ENCODE data around the gene THBS2. TPM values are rescaled to one million over a fixed set of nuclear protein-coding genes. Genes with fewer than 3 reads are reported as not detected.
"Not testable (repeated sequence)": the region's sequence is repeated elsewhere in the genome, so short reads cannot be mapped to it uniquely, and the experiment has no call there.

The THBS2 gene
- total RNA-seq, 1 donor from 2014 or later = not detected

DNA sequence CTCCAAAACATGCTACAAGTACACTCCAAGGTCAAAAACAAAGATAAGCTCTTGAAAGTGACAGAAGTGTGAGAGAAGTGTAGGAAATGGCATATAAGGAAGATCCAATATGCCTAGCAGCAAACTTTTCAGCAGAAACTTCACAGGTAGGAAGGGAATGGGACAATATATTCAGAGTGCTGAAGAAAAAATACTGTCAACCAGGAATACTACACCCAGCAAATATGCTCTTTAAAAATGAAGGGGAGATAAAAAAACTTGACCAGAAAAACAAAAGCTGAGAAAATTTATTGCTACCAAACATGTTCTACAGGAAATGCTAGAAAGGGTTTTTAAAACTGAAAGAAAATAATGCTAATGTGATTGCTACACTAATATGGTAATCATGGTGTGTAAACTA lies 46.2 kb downstream of the THBS2 start:
- peaks cover 11% of the 10 kb centered on the region for H3K27me3 Mint-ChIP-seq (ENCODE audit: low read depth)

DNA sequence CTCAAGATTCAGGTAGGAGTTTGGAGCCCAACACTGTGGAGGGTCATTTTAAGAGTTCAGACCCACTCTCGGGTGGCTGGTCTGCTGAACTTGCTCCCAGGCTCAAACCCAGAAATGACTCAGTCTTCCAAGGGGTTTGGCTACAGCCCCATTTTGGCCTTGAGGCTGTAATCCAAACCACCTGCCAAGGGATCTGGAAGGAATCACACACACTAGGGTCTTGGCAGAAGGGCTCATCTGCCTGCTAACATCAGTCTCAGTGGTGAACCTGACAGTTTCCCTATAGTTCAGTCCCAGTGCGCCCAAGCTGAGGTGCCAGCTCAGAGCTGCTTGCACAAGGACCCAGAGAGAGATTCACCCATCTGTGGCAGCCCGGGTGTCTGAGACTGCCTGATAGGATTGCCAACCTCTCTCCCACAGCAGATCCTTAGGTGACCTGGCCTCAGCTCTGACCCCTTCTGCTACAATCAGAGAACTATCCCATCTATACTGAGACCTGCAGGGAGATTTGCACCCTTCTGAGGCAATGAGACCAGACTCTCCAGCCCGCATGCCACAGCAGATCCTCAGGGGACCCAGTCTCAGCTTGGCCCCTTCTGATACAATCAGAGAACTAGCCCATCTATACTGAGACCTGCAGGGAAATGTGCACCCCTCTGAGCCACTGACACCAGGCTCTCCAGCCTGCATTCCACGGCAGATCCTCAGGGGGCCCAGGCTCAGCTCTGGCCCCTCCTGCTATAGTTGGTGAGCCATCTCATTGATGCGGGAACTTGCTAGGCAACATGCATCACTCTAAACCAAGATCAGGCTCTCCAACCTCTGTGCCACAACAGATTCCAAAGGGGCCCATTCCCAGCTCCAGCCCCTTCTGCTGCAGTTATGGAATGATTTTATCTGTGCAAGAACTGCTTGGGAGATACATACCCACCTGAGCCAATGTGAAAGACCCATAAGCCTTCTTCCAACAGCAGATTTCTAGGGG lies 48.2 kb downstream of the THBS2 start:
- Mint-ChIP-seq H3K9me3 (peaks cover 35% of the 10 kb centered on the region), H3K27me3 (ENCODE audit: low read depth) (peaks cover 11% of the 10 kb centered on the region), H3K4me3 (ENCODE audit: low read depth) (no peak overlapping the region), H3K36me3 (ENCODE audit: low read depth) (peaks cover 6% of the 10 kb centered on the region), H3K4me1 (ENCODE audit: low read depth) (peaks cover 11% of the 10 kb centered on the region), H3K27ac (no peak overlapping the region)
- no peak for DNase-seq (ENCODE audit: low spot score)
- intact Hi-C loops (cut with micrococcal nuclease) = no loop called here

More for the DNA sequence above, 46.2 kb downstream of the THBS2 start:
- intact Hi-C loops (cut with micrococcal nuclease) = no loop called here
- Mint-ChIP-seq H3K4me3 (ENCODE audit: low read depth) (no peak overlapping the region), H3K4me1 (ENCODE audit: low read depth) (peaks cover 20% of the 10 kb centered on the region), H3K9me3 (peaks cover 44% of the 10 kb centered on the region), H3K27ac (no peak overlapping the region), H3K36me3 (ENCODE audit: low read depth) (peaks cover 14% of the 10 kb centered on the region)
- DNase-seq (ENCODE audit: low spot score) = no peak

DNA sequence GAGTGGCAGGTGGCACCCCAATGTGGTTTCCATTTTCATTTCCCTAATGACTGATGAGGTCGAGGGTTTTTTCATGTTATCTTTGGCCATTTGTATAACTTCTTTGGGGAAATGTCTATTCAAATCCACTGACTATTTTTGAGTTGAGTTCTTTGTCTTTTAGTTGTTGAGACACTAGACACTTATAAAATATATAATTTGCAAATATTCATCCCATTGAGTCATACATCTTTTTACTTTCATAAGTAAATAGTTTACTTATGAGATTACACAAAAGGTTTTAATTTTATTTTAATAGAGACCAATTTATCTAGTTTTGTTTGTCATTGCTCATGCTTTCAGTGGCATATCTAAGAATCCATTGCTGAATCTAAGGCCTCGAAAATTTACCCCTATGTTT lies 49.5 kb downstream of the THBS2 start:
- DNase-seq (ENCODE audit: low spot score) = no peak
- Mint-ChIP-seq H3K27me3 (ENCODE audit: low read depth) (peaks cover 11% of the 10 kb centered on the region), H3K9me3 (peaks cover 28% of the 10 kb centered on the region), H3K4me1 (ENCODE audit: low read depth) (peaks cover 8% of the 10 kb centered on the region), H3K4me3 (ENCODE audit: low read depth) (no peak overlapping the region), H3K27ac (no peak overlapping the region), H3K36me3 (ENCODE audit: low read depth) (peaks cover 6% of the 10 kb centered on the region)
- intact Hi-C loops (cut with micrococcal nuclease) = no loop called here

DNA sequence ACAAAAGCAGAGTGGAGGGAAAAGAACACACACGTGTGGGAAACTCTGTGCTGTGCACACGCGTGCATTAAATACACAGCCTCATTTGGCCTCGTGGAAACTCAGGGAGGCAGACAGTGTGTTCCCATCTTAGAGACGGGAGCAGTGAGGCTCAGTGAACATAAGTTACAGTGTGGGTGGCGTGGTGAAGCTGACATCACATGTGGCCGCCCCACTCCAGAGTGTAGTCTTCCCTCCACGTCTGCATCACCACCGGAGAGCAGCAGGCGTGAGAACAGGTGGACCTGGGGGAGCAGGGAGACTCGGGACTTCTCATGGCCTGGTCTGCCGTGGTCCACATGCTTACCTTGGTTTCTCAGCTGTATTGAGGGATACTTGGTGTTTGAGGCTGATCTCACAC lies 51.7 kb downstream of the THBS2 start:
- H3K9me3 Mint-ChIP-seq = peaks cover 11% of the 10 kb centered on the region
- no peak overlapping the region for H3K4me3 Mint-ChIP-seq (ENCODE audit: low read depth)
- H3K27me3 Mint-ChIP-seq (ENCODE audit: low read depth) = peaks cover 8% of the 10 kb centered on the region
- no peak overlapping the region for H3K27ac Mint-ChIP-seq
- intact Hi-C loops (cut with micrococcal nuclease) = no loop called here
- DNase-seq (ENCODE audit: low spot score) = no peak
- no peaks in the 10 kb centered on the region for H3K4me1 Mint-ChIP-seq (ENCODE audit: low read depth)
- H3K36me3 Mint-ChIP-seq (ENCODE audit: low read depth) = peaks cover 6% of the 10 kb centered on the region

DNA sequence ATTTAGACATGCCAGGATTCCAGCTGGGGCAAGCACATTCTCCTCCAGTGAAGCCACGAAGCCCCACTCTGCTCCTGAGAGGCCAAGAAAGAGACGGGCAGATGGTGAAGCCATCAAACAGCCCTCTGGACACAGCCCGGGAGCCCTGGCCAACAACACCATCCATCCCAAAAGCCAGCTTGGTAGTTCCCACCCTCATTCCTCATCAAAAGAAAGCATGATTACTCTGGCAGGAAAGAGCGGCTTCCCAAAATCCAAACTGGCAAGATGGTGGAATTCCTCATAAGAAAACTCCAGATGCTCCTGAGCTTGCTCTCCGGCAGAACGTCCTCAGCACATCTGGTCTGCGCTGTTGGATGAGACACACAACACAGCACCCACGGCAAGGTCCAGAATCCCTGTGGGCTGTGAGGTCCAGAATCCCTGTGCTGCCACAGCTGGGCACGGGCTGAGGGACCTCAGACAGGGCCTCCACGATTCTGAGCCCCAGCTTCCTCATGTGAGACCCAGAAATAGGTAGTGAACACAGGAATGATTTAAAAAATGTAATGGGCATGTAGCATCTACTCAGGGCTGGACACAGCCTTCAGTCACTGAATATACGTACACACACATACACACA lies 52.6 kb downstream of the THBS2 start:
- H3K4me3 Mint-ChIP-seq (ENCODE audit: low read depth) = no peak overlapping the region
- no peak overlapping the region for H3K27ac Mint-ChIP-seq
- intact Hi-C loops (cut with micrococcal nuclease) = no loop called here
- H3K9me3 Mint-ChIP-seq = peaks cover 4% of the 10 kb centered on the region
- no peak for DNase-seq (ENCODE audit: low spot score)
- H3K4me1 Mint-ChIP-seq (ENCODE audit: low read depth) = no peaks in the 10 kb centered on the region
- H3K27me3 Mint-ChIP-seq (ENCODE audit: low read depth) = peaks cover 2% of the 10 kb centered on the region
- no peaks in the 10 kb centered on the region for H3K36me3 Mint-ChIP-seq (ENCODE audit: low read depth)

DNA sequence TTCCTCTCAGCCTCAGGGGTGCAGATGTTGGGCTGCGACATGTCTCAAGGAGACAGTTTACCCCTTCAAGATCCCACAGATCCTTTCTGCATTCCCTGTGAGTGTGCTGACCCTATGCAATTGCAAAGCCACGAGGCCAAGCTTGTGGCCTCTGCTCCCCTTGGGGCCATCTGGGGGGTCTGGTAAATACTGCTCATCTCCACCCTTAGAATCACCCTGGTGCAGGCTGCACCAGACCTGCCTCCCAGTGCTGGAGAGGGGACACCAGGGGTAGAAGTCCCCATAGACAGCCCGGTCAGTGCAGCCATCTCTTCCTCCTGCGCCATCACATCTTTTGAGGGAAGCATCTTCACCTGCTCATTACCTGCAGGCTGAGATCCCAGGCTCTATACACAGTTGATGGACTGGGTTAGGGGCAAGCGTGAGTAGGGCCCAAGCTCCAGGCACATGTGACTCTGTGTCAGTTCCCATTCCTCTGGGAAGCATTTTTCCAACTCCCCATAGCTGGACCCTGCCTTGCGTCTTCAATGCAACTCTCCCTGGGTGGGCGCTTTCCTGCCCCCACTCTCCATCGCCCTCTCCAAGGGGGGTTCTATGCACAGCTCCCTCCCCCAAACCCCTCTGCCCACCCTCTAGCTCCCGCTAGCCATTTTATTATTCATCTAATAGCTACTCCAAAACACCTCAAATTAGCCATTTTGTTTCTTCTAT lies 53.9 kb downstream of the THBS2 start:
- DNase-seq (ENCODE audit: low spot score) = no peak

DNA sequence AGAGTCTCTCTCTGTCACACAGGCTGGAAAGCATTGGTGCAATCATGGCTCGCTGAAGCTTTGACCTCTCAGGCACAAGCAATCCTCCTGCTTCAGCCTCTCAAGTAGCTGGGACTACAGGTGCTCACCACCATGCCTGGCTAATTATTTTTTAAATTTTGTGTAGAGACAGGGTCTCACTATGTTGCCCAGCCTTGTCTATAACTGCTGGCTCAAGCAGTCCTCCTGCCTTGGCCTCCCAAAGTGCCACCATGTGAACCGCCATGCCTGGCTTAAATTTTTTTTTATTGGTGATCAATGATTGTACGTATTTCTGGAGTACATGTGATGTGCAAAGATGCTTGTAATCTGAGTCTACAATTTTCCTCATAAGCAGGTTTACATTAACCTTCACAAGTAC lies 54.8 kb downstream of the THBS2 start:
- H3K27ac Mint-ChIP-seq = no peak overlapping the region
- no peak for DNase-seq (ENCODE audit: low spot score)
- H3K9me3 Mint-ChIP-seq = no peaks in the 10 kb centered on the region
- H3K36me3 Mint-ChIP-seq (ENCODE audit: low read depth) = no peaks in the 10 kb centered on the region
- intact Hi-C loops (cut with micrococcal nuclease) = no loop called here
- no peak overlapping the region for H3K4me3 Mint-ChIP-seq (ENCODE audit: low read depth)
- no peaks in the 10 kb centered on the region for H3K27me3 Mint-ChIP-seq (ENCODE audit: low read depth)
- H3K4me1 Mint-ChIP-seq (ENCODE audit: low read depth) = no peaks in the 10 kb centered on the region

More for the DNA sequence above, 53.9 kb downstream of the THBS2 start:
- Mint-ChIP-seq H3K36me3 (ENCODE audit: low read depth) (no peaks in the 10 kb centered on the region), H3K4me1 (ENCODE audit: low read depth) (no peaks in the 10 kb centered on the region), H3K9me3 (no peaks in the 10 kb centered on the region), H3K4me3 (ENCODE audit: low read depth) (no peak overlapping the region), H3K27ac (no peak overlapping the region), H3K27me3 (ENCODE audit: low read depth) (peaks cover 2% of the 10 kb centered on the region)
- intact Hi-C loops (cut with micrococcal nuclease) = no loop called here

DNA sequence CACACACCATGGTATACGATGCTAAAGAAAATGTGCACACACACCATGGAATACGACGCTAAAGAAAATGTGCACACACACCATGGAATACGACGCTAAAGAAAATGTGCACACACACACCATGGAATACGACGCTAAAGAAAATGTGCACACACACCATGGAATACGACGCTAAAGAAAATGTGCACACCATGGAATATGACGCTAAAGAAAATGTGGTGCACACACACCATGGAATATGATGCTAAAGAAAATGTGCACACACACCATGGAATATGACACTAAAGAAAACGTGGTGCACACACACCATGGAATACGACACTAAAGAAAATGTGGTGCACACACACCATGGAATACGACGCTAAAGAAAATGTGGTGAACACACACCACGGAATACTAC lies 55.7 kb downstream of the THBS2 start:
- H3K27me3 Mint-ChIP-seq (ENCODE audit: low read depth); H3K4me1 Mint-ChIP-seq (ENCODE audit: low read depth); intact Hi-C loops (cut with micrococcal nuclease); H3K27ac Mint-ChIP-seq; H3K9me3 Mint-ChIP-seq; DNase-seq (ENCODE audit: low spot score); H3K36me3 Mint-ChIP-seq (ENCODE audit: low read depth); H3K4me3 Mint-ChIP-seq (ENCODE audit: low read depth): not testable (repeated sequence)

DNA sequence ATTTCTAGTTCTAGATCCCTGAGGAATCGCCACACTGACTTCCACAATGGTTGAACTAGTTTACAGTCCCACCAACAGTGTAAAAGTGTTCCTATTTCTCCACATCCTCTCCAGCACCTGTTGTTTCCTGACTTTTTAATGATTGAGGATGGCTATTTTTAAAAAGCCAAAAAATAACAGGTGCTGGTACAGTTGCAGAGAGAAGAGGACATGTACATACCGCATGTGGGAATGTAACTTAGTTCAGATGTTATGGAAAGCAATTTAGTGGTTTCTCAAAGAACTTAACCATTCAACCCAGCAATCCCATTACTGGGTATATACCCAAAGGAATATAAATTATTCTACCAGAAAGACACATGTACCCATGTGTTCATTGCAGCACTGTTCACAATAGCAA lies 57.4 kb downstream of the THBS2 start:
- H3K36me3 Mint-ChIP-seq (ENCODE audit: low read depth); H3K27ac Mint-ChIP-seq; H3K4me1 Mint-ChIP-seq (ENCODE audit: low read depth); H3K27me3 Mint-ChIP-seq (ENCODE audit: low read depth); intact Hi-C loops (cut with micrococcal nuclease); DNase-seq (ENCODE audit: low spot score); H3K4me3 Mint-ChIP-seq (ENCODE audit: low read depth); H3K9me3 Mint-ChIP-seq: not testable (repeated sequence)

DNA sequence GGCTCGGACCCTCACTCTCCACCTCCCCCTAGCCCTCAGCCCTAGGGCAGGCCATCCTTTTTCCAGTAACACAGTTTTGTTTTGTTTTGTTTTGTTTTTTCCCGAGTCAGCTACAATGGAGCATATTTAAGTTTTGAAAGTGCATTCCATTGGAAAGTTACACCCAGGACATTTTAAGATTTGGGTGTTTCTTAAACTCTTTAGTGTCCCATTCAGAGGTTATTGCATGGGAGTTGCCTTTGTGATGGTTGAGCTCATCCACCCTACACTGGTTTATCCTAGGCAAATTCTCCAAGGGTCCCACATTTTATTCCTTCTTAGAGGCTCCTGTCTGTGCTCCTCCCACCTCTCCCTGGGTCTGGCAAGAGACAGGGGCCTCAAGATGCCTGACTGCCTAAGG lies 58.9 kb downstream of the THBS2 start:
- no peak overlapping the region for H3K27ac Mint-ChIP-seq
- no peak overlapping the region for H3K4me3 Mint-ChIP-seq (ENCODE audit: low read depth)
- H3K4me1 Mint-ChIP-seq (ENCODE audit: low read depth) = no peaks in the 10 kb centered on the region
- no peaks in the 10 kb centered on the region for H3K36me3 Mint-ChIP-seq (ENCODE audit: low read depth)
- H3K9me3 Mint-ChIP-seq = peaks cover 4% of the 10 kb centered on the region
- DNase-seq (ENCODE audit: low spot score) = no peak
- intact Hi-C loops (cut with micrococcal nuclease) = no loop called here
- no peaks in the 10 kb centered on the region for H3K27me3 Mint-ChIP-seq (ENCODE audit: low read depth)

DNA sequence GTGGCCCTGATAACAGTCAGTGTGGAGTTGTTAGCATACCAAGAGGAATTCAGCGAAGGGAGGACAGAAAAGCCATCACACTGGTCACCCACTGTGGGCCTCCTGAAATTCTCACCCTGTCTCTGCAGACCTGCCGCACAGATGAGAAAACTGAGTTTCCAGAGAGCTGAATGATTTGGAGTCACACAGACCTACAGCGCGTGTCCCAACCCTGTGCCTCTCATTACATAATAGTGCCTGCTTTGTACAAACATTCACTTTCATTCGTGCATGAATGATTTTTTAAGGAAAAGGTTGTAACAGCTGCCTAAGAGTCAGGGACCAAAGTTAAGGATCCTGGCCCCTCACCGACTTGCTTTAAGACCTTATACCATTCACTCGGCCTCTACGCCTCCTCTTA lies 62.7 kb downstream of the THBS2 start:
- no peaks in the 10 kb centered on the region for H3K36me3 Mint-ChIP-seq (ENCODE audit: low read depth)
- peaks cover 4% of the 10 kb centered on the region for H3K4me1 Mint-ChIP-seq (ENCODE audit: low read depth)
- no peak overlapping the region for H3K4me3 Mint-ChIP-seq (ENCODE audit: low read depth)
- H3K27ac Mint-ChIP-seq = no peak overlapping the region
- DNase-seq (ENCODE audit: low spot score) = no peak
- intact Hi-C loops (cut with micrococcal nuclease) = no loop called here
- H3K27me3 Mint-ChIP-seq (ENCODE audit: low read depth) = no peaks in the 10 kb centered on the region
- peaks cover 4% of the 10 kb centered on the region for H3K9me3 Mint-ChIP-seq

DNA sequence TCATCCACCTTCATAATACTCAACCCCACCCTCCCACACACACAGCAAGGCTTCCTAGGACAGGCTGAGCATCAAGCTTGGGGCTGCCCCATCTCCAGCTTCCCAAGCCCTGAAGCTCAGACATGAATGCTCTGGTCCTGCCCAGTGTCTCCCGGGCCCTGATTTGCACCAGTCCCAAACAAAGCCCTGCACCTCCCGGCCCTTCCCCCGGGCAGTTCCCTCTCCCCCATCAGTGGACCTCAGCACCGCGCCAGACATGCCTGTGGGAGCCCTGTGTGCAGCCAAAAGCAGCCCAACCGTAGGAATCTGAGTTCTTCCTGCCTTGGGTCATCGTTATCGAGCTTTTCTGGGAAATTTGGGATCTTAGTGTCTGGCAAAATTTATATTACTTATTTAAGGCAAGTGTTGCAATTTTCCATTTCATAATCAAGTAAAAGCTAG lies 63.5 kb downstream of the THBS2 start:
- H3K27me3 Mint-ChIP-seq (ENCODE audit: low read depth) = no peaks in the 10 kb centered on the region
- no peak for DNase-seq (ENCODE audit: low spot score)
- H3K36me3 Mint-ChIP-seq (ENCODE audit: low read depth) = no peaks in the 10 kb centered on the region
- intact Hi-C loops (cut with micrococcal nuclease) = no loop called here
- no peak overlapping the region for H3K4me3 Mint-ChIP-seq (ENCODE audit: low read depth)
- H3K27ac Mint-ChIP-seq = no peak overlapping the region
- peaks cover 4% of the 10 kb centered on the region for H3K4me1 Mint-ChIP-seq (ENCODE audit: low read depth)
- peaks cover 4% of the 10 kb centered on the region for H3K9me3 Mint-ChIP-seq

DNA sequence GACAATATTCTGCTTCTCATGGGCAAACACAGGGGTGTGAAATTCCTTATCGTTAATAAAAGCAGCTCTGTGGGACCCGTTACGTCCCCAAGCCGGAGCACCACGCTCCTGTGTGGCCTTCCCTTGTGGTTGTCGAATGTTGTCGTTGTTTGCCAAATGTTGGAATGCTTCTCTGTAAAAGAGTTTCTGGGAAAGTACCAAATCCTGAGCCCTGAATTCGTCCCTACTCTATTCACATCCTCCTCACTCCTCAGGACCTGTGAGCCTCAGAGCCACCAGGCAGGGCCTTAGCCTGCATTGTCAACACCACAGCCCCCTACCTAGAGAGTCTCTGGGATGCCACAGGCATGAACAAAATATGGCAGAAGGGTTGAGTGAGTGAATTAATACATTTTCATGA lies 64.0 kb downstream of the THBS2 start:
- no peaks in the 10 kb centered on the region for H3K27me3 Mint-ChIP-seq (ENCODE audit: low read depth)
- DNase-seq (ENCODE audit: low spot score) = no peak
- H3K9me3 Mint-ChIP-seq = peaks cover 4% of the 10 kb centered on the region
- H3K4me1 Mint-ChIP-seq (ENCODE audit: low read depth) = peaks cover 4% of the 10 kb centered on the region
- intact Hi-C loops (cut with micrococcal nuclease) = no loop called here
- H3K4me3 Mint-ChIP-seq (ENCODE audit: low read depth) = no peak overlapping the region
- no peaks in the 10 kb centered on the region for H3K36me3 Mint-ChIP-seq (ENCODE audit: low read depth)
- H3K27ac Mint-ChIP-seq = no peak overlapping the region

Measured in activated T-helper 2 cell treated with anti-CD3 and anti-CD28 coated beads, Interferon-gamma antibody, Interleukin-2, Interleukin-4, amounts not matched to agents 10 μg/mL and 5 μg/mL and 100 μg/mL, durations not matched to agents 14 hours and 24 hours and 36 hours (primary cell).